Subcutaneous adipose tissue (tissue), 4 donors: ENCODE measurements around the gene NAV3. TPM values are rescaled to one million over a fixed set of nuclear protein-coding genes. Genes with fewer than 3 reads are reported as not detected.

Experiments used
- CTCF ChIP-seq: fragments of 450-650 bp; IDR thresholded peaks from one replicate; pipeline ENCODE4 v1.5.1; 2016; ENCODE audit warnings: low read depth, mild to moderate bottlenecking, control low read depth, antibody characterized with exemption, moderate library complexity
- total RNA-seq, 4 donors: library from RNA; depleted of rRNA; stranded (reverse); fragments of >200 nt; gene quantifications; one replicate each; pipeline ENCODE4 v1.1.0, GENCODE V29; 2016

Gene NAV3
- total RNA-seq, 4 donors from 2014 or later: 9.3 to 36.6 (median 20.6) TPM

- TF ChIP-seq CTCF: no peak
Measured at GRCh38 chr12:78007173-78007572, 176.5 kb downstream of the NAV3 start.

- no peak for TF ChIP-seq CTCF
Measured at GRCh38 chr12:78009031-78009430, 178.3 kb downstream of the NAV3 start.

- no peak for TF ChIP-seq CTCF
Measured at GRCh38 chr12:78018171-78018910, 187.6 kb downstream of the NAV3 start.

GRCh38 chr12:78018939-78019338 lies 188.2 kb downstream of the NAV3 start:
- no peak for TF ChIP-seq CTCF

GRCh38 chr12:78028426-78028825 lies 197.7 kb downstream of the NAV3 start:
- no peak for TF ChIP-seq CTCF

GRCh38 chr12:78034025-78034424 lies 203.3 kb downstream of the NAV3 start:
- no peak for TF ChIP-seq CTCF

- TF ChIP-seq CTCF: no peak
Measured at GRCh38 chr12:78035901-78036606, 205.4 kb downstream of the NAV3 start.
